Epithelial cell of esophagus (primary cell): ENCODE measurements around the gene GBGT1.
"Not testable (repeated sequence)": the region's sequence is repeated elsewhere in the genome, so short reads cannot be mapped to it uniquely, and the experiment has no call there.

Source experiments
- DNase-seq: peaks from one replicate; pipeline ENCODE4 v3.0.0; 2010; ENCODE audit warnings: low read depth
- H3K4me3 ChIP-seq: 2 replicates; pipeline ENCODE4 v1.5.1; 2011; ENCODE audit warnings: mild to moderate bottlenecking, low read length, control low read depth
- CTCF ChIP-seq: IDR thresholded peaks from 2 replicates; pipeline ENCODE4 v1.5.1; 2011; ENCODE audit warnings: low read depth, mild to moderate bottlenecking, low read length, control low read depth, inconsistent platforms; ENCODE audit not compliant: insufficient read depth; ENCODE audit errors: missing control alignments

Gene GBGT1

GRCh38 chr9:133180953-133181352, 17.2 kb upstream of the GBGT1 start:
- TF ChIP-seq CTCF, result no peak
- H3K4me3 ChIP-seq, result no peak overlapping the region
- DNase-seq, result no peak

GRCh38 chr9:133173056-133173455, 9.3 kb upstream of the GBGT1 start:
- DNase-seq, result no peak
- no peak for TF ChIP-seq CTCF
- no peak overlapping the region for H3K4me3 ChIP-seq

- H3K4me3 ChIP-seq, result no peak overlapping the region
- no peak for DNase-seq
- no peak for TF ChIP-seq CTCF
These were observed 7.6 kb upstream of the GBGT1 start for GRCh38 chr9:133171161-133171961.

- DNase-seq, result no peak
- no peak for TF ChIP-seq CTCF
These were observed 7.0 kb upstream of the GBGT1 start for GRCh38 chr9:133170716-133171115.

GRCh38 chr9:133169687-133170086, 6.0 kb upstream of the GBGT1 start:
- H3K4me3 ChIP-seq, DNase-seq: not testable (repeated sequence)

More at GRCh38 chr9:133170716-133171115, 7.0 kb upstream of the GBGT1 start:
- H3K4me3 ChIP-seq, result no peak overlapping the region

- DNase-seq, result no peak
- no peak for TF ChIP-seq CTCF
- H3K4me3 ChIP-seq, result no peak overlapping the region
These were observed 5.4 kb upstream of the GBGT1 start for GRCh38 chr9:133169102-133169501.

- TF ChIP-seq CTCF, result no peak
- DNase-seq, result peak; percentile 24
These were observed 4.7 kb upstream of the GBGT1 start for GRCh38 chr9:133168432-133168831.

More at GRCh38 chr9:133168432-133168831, 4.7 kb upstream of the GBGT1 start:
- no peak overlapping the region for H3K4me3 ChIP-seq
